ENCODE results near the gene NTRK2.

NTRK2 gene

DNA sequence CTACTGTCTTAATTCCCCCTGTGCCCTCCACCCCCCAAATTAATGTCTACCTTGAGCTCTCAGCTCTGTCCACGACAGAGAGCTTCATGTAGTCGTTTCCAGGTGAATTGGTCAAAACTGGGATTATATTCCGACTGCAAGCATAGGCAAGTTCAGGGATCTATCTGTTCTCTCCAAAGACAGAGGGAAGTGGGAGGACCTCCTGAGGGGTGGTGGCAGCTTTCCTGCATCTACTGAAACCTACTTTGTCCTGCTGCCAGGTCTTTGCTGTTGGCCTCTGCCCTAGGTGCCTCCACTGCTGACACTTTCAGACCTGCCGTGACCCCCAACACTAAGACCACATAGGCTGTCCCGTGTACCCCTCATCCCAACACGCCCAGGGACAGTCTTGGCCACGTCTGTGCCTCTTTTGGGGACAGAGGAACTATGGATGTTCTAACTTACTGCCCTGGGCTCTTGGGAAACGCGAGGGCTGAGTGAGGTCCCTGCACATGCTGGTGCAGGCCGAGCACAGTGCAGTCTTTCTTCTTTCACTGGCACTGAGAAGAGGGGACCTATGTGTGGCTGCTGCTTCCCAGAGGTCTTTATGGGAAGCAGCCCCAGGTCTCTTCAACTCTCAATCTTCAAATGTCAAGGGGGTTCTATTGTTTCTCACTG is 125.6 kb downstream of the NTRK2 start:
- Histone ChIP-seq H3K4me3 (ENCODE audit: extremely low read depth, insufficient read depth, low read length, poor library complexity, severe bottlenecking) (no peak overlapping the region), H3K27ac (ENCODE audit: low read depth, low read length, severe bottlenecking) (no peak overlapping the region), H3K9me3 (ENCODE audit: control insufficient read depth, low read length) (no peaks in the 10 kb centered on the region), H3K36me3 (ENCODE audit: control insufficient read depth, insufficient read depth, low read length) (no peaks in the 10 kb centered on the region), H3K4me1 (ENCODE audit: control insufficient read depth, insufficient read depth, low read length, poor library complexity, severe bottlenecking) (no peaks in the 10 kb centered on the region)
- 80 to 85% methylated on average over 7 to 8 of the region's 10 CpGs for WGBS, 2 experiments (ENCODE audit: insufficient coverage in 2 of 2)

DNA sequence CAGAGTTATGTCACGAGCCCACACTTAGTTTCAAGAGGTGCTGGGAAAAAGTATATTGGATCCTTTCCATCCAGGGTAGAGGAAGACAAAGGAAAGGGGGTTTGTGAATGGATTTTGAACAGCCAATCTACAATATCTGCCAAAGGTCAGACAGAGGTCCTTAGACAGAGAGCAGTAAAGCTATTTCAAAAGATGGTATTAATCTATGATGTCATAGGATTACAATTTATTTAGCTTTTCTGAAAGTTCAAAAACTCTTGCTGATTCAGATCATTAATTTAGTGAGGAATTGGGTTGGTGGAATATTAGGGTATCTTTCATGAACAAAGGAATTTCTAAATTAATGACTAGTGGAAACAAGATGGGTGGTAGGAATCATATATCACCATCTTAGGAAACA is 126.9 kb downstream of the NTRK2 start:
- H3K9me3 ChIP-seq (ENCODE audit: control insufficient read depth, low read length), result no peaks in the 10 kb centered on the region
- H3K27ac ChIP-seq (ENCODE audit: low read depth, low read length, severe bottlenecking), result no peak overlapping the region
- no peaks in the 10 kb centered on the region for H3K36me3 ChIP-seq (ENCODE audit: control insufficient read depth, insufficient read depth, low read length)
- whole genome bisulfite sequencing, 2 experiments (ENCODE audit: insufficient coverage in 2 of 2), result no CpG with 5 or more reads among the region's 1 CpG
- H3K4me1 ChIP-seq (ENCODE audit: control insufficient read depth, insufficient read depth, low read length, poor library complexity, severe bottlenecking), result no peaks in the 10 kb centered on the region
- no peak overlapping the region for H3K4me3 ChIP-seq (ENCODE audit: extremely low read depth, insufficient read depth, low read length, poor library complexity, severe bottlenecking)

DNA sequence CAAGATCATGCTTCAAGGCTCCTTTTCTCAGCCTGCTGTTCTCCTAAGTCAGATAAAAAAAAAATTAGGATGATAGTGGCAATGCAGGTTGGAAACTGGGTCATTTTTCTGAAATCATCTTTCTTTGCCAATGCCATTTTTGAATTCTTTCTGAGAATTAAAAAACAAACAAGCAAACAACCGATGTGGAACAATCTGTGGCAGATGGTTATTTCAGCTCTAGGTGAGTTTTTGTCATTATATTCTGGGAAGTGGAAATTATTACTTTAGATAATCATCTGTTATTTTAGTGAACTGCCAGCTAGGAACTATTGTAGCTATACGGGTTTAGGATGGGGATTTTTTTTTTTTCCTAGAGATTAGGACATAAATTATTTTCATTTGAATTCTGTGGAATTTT is 129.7 kb downstream of the NTRK2 start:
- WGBS, 2 experiments (ENCODE audit: insufficient coverage in 2 of 2), result 100% methylated on average over 1 of the region's 2 CpGs; no CpG with 5 or more reads in 1 of the 2 experiments
- Histone ChIP-seq H3K36me3 (ENCODE audit: control insufficient read depth, insufficient read depth, low read length) (no peaks in the 10 kb centered on the region), H3K4me1 (ENCODE audit: control insufficient read depth, insufficient read depth, low read length, poor library complexity, severe bottlenecking) (no peaks in the 10 kb centered on the region), H3K4me3 (ENCODE audit: extremely low read depth, insufficient read depth, low read length, poor library complexity, severe bottlenecking) (no peak overlapping the region), H3K27ac (ENCODE audit: low read depth, low read length, severe bottlenecking) (no peak overlapping the region), H3K9me3 (ENCODE audit: control insufficient read depth, low read length) (no peaks in the 10 kb centered on the region)

DNA sequence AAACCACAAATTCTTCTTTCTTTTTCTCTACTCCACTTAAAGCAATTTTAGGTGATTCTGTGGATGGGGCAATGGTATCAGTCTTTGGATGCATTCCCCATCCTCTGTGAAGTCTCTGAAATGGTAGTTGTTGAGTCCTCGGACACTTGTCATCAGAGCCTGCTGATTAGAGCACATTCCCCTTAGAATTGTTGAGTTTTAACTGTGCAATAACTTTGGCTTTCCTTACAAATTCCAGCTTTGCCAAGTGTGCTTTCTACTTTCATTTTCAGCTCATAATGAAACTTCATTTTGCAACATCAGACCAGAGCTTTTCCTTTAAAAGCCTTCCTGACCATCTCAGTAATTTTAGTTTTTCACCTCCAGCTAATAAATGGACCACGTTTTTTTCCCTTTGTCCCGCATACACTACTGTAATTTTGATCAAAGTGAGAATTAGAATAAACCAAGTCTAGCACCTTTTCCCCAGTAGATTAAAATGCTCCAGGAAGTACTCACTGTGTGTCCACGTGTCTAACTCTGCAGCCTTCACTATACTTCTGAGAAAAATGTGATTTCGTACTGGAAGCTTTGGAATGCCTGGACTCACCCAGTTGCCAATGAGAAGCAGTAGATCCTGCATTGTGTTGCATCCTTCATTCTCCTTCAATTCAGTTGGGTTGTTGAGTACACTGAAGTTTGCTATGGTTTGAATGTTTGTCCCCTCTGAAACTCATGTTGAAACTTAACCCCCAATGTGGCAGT is 135.6 kb downstream of the NTRK2 start:
- 84% methylated on average over 2 to 5 of the region's 5 CpGs for WGBS, 2 experiments (ENCODE audit: insufficient coverage in 2 of 2)
- H3K36me3 ChIP-seq (ENCODE audit: control insufficient read depth, insufficient read depth, low read length), result no peaks in the 10 kb centered on the region
- H3K27ac ChIP-seq (ENCODE audit: low read depth, low read length, severe bottlenecking), result no peak overlapping the region
- no peaks in the 10 kb centered on the region for H3K4me1 ChIP-seq (ENCODE audit: control insufficient read depth, insufficient read depth, low read length, poor library complexity, severe bottlenecking)
- no peak overlapping the region for H3K4me3 ChIP-seq (ENCODE audit: extremely low read depth, insufficient read depth, low read length, poor library complexity, severe bottlenecking)
- H3K9me3 ChIP-seq (ENCODE audit: control insufficient read depth, low read length), result no peaks in the 10 kb centered on the region

DNA sequence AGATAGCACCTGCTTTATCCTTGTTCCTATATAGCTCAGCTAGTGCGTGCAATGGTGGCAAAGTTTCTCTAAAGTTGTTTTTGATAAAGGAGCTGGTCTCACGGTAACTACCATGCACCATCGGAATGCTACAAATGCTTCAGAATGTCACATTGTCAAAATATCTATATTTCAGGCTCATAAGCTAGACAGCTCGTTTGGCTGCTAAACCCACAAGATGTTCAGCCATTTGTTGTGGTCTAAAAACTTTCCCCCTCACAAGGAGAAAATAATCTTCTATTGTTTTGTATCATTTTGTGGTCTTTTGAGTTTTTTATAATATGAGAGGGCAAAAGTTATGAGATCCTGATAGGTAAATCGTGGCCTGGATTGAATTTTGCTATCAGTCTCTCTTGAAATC is 137.9 kb downstream of the NTRK2 start:
- H3K9me3 ChIP-seq (ENCODE audit: control insufficient read depth, low read length), result no peaks in the 10 kb centered on the region

DNA sequence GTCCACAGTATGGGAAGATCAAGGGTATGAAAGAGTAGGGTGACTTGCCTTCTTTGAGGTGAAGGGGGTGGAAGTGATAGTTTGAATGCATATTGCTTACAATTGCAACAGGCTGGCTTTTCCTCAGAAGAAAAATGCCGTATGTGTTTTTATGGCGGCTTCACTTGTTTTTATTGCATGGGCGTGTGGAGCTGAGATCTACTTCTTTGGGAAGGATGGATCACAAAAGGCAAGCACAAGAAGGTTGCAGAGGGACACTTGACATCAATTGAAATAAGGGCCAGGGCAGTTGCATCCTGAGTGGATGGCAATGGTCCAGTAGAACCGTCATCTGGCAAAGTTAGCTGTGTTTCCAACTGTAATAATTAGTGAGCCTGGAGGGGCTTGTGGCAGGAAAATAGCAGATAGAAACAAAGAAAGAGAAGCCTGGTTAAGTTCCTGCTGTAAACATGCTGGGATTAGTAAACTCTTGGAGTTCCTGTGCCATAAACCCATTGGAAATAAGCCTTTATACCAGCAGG is 138.4 kb downstream of the NTRK2 start:
- Histone ChIP-seq H3K36me3 (ENCODE audit: control insufficient read depth, insufficient read depth, low read length) (no peaks in the 10 kb centered on the region), H3K27ac (ENCODE audit: low read depth, low read length, severe bottlenecking) (no peak overlapping the region), H3K4me3 (ENCODE audit: extremely low read depth, insufficient read depth, low read length, poor library complexity, severe bottlenecking) (no peak overlapping the region), H3K9me3 (ENCODE audit: control insufficient read depth, low read length) (no peaks in the 10 kb centered on the region), H3K4me1 (ENCODE audit: control insufficient read depth, insufficient read depth, low read length, poor library complexity, severe bottlenecking) (no peaks in the 10 kb centered on the region)
- WGBS, 2 experiments (ENCODE audit: insufficient coverage in 2 of 2), result 88 to 95% methylated on average over 4 of the region's 4 CpGs

More for the DNA sequence above, 137.9 kb downstream of the NTRK2 start:
- no peaks in the 10 kb centered on the region for H3K36me3 ChIP-seq (ENCODE audit: control insufficient read depth, insufficient read depth, low read length)
- H3K4me3 ChIP-seq (ENCODE audit: extremely low read depth, insufficient read depth, low read length, poor library complexity, severe bottlenecking), result no peak overlapping the region
- no peak overlapping the region for H3K27ac ChIP-seq (ENCODE audit: low read depth, low read length, severe bottlenecking)
- WGBS, 2 experiments (ENCODE audit: insufficient coverage in 2 of 2), result 95 to 100% methylated on average over 3 to 4 of the region's 5 CpGs
- no peaks in the 10 kb centered on the region for H3K4me1 ChIP-seq (ENCODE audit: control insufficient read depth, insufficient read depth, low read length, poor library complexity, severe bottlenecking)

DNA sequence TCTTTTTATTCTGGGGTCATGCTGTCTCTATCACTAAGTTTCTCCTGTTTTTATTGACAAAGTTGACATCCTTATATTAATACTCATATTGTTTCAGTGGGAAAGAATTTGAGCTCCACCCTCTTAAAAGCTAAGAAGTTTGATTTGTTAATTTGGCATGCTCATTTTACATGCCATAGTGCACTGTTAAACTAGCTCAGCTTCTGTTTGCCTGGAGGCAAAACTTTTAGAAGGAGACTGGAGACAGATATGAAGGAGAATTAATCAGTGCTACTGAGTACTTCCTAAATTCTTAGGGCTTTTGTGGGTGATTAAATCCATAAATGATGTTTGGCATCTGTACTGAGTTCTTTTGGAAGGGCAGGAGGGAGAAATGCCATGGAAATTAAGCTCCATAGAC is 138.9 kb downstream of the NTRK2 start:
- H3K27ac ChIP-seq (ENCODE audit: low read depth, low read length, severe bottlenecking), result no peak overlapping the region
- no peak overlapping the region for H3K4me3 ChIP-seq (ENCODE audit: extremely low read depth, insufficient read depth, low read length, poor library complexity, severe bottlenecking)
- H3K4me1 ChIP-seq (ENCODE audit: control insufficient read depth, insufficient read depth, low read length, poor library complexity, severe bottlenecking), result no peaks in the 10 kb centered on the region
- H3K9me3 ChIP-seq (ENCODE audit: control insufficient read depth, low read length), result no peaks in the 10 kb centered on the region
- no peaks in the 10 kb centered on the region for H3K36me3 ChIP-seq (ENCODE audit: control insufficient read depth, insufficient read depth, low read length)

DNA sequence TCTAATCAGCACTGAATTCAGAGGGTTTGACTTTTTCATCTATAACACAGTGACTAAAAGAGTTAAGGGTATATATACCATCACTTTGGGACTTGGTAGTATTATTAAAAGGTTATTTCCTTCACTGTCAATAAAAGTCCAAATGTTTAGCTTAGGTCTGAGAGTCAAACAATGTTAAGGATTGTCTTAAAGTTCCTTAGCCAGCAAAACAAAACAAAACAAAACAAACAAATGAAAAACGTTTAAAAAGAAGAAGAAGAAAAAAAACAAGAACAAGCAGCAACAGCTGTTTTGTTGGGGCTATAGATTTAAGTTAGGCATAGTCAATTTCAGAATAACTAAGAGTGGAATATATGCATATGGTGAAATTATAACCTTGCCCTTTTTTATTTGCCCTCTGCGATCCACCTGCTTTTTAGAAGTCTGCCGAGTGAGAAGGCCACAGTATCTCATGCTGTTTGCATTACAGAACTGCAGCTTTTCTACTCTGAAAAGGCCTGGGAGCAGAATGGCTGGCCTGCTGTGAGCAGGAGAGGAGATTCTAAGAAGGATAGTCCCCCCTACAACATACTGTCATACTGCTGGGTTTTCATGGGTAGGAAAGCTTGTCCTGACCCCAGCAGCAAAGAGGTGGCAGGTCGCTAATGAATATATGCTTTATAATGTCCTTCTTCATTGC is 141.7 kb downstream of the NTRK2 start:
- Histone ChIP-seq H3K27ac (ENCODE audit: low read depth, low read length, severe bottlenecking) (no peak overlapping the region), H3K9me3 (ENCODE audit: control insufficient read depth, low read length) (no peaks in the 10 kb centered on the region), H3K4me1 (ENCODE audit: control insufficient read depth, insufficient read depth, low read length, poor library complexity, severe bottlenecking) (no peaks in the 10 kb centered on the region), H3K4me3 (ENCODE audit: extremely low read depth, insufficient read depth, low read length, poor library complexity, severe bottlenecking) (no peak overlapping the region), H3K36me3 (ENCODE audit: control insufficient read depth, insufficient read depth, low read length) (no peaks in the 10 kb centered on the region)
- WGBS, 2 experiments (ENCODE audit: insufficient coverage in 2 of 2), result 40% methylated on average over 1 of the region's 4 CpGs; no CpG with 5 or more reads in 1 of the 2 experiments

DNA sequence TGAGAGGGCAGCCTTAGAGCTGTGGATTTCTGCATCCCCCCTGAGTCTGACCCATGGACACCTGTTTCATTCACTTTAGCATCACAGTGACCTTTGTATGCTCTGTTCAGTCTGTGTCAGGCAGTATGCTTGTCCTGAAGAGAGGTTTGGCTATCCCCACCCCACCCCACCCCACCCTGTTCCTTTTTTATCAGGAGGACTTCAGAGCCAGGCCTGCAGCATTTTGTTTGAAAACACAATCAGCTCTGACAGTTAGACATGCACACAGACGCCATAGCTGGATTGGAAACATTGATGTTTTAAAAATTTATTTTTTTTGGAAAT is 142.2 kb downstream of the NTRK2 start:
- no peaks in the 10 kb centered on the region for H3K9me3 ChIP-seq (ENCODE audit: control insufficient read depth, low read length)
- no CpG with 5 or more reads among the region's 1 CpG for WGBS, 2 experiments (ENCODE audit: insufficient coverage in 2 of 2)
- H3K4me1 ChIP-seq (ENCODE audit: control insufficient read depth, insufficient read depth, low read length, poor library complexity, severe bottlenecking), result no peaks in the 10 kb centered on the region
- no peak overlapping the region for H3K27ac ChIP-seq (ENCODE audit: low read depth, low read length, severe bottlenecking)
- no peak overlapping the region for H3K4me3 ChIP-seq (ENCODE audit: extremely low read depth, insufficient read depth, low read length, poor library complexity, severe bottlenecking)
- no peaks in the 10 kb centered on the region for H3K36me3 ChIP-seq (ENCODE audit: control insufficient read depth, insufficient read depth, low read length)

DNA sequence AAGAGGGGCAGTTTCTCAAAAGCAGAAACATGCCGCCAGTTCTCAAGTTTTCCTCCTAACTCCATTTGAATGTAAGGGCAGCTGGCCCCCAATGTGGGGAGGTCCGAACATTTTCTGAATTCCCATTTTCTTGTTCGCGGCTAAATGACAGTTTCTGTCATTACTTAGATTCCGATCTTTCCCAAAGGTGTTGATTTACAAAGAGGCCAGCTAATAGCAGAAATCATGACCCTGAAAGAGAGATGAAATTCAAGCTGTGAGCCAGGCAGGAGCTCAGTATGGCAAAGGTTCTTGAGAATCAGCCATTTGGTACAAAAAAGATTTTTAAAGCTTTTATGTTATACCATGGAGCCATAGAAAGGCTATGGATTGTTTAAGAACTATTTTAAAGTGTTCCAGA is 142.8 kb downstream of the NTRK2 start:
- no peaks in the 10 kb centered on the region for H3K36me3 ChIP-seq (ENCODE audit: control insufficient read depth, insufficient read depth, low read length)
- H3K9me3 ChIP-seq (ENCODE audit: control insufficient read depth, low read length), result no peaks in the 10 kb centered on the region
- no peak overlapping the region for H3K4me3 ChIP-seq (ENCODE audit: extremely low read depth, insufficient read depth, low read length, poor library complexity, severe bottlenecking)
- no peaks in the 10 kb centered on the region for H3K4me1 ChIP-seq (ENCODE audit: control insufficient read depth, insufficient read depth, low read length, poor library complexity, severe bottlenecking)
- H3K27ac ChIP-seq (ENCODE audit: low read depth, low read length, severe bottlenecking), result no peak overlapping the region
- 53 to 56% methylated on average over 5 of the region's 5 CpGs for WGBS, 2 experiments (ENCODE audit: insufficient coverage in 2 of 2)

DNA sequence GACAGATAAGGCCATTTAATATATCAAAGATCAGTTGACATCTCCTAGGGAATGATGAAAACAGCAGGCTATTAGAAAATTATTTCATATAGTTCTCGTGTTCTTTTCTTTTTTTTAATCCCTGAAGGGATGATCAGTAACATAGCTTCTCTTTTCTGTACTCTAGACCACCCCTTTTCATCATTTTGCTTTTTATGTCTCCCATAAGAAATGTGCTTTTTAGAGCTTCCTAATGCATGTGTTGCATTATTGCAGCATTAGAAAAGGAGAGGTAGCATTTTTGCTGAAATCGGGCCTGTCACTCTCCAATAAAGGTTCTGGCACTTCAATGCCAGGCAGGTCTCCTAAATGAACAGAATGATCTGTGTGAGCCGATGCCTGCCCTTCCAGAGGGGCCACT is 143.3 kb downstream of the NTRK2 start:
- Histone ChIP-seq H3K9me3 (ENCODE audit: control insufficient read depth, low read length) (no peaks in the 10 kb centered on the region), H3K27ac (ENCODE audit: low read depth, low read length, severe bottlenecking) (no peak overlapping the region), H3K4me1 (ENCODE audit: control insufficient read depth, insufficient read depth, low read length, poor library complexity, severe bottlenecking) (no peaks in the 10 kb centered on the region), H3K4me3 (ENCODE audit: extremely low read depth, insufficient read depth, low read length, poor library complexity, severe bottlenecking) (no peak overlapping the region), H3K36me3 (ENCODE audit: control insufficient read depth, insufficient read depth, low read length) (no peaks in the 10 kb centered on the region)
- 86 to 96% methylated on average over 2 of the region's 3 CpGs for WGBS, 2 experiments (ENCODE audit: insufficient coverage in 2 of 2)

Data from mesodermal cell (in vitro differentiated cells).